IMR-90 (cell line): ENCODE measurements around the gene DISC1. TPM values are rescaled to one million over a fixed set of nuclear protein-coding genes. Genes with fewer than 3 reads are reported as not detected.

Experiments used
- ATAC-seq: fragments of 200-7000 bp; cut with Tn5 transposase; 2 replicates; pipeline ENCODE4 v1.9.1; 2020; ENCODE audit warnings: low read depth, mild to moderate bottlenecking, moderate library complexity
- BruUV-seq: library from RNA; stranded (reverse); fragments of 400-500 nt; replicated peaks from 2 replicates; lab custom pipeline; 2021; lab: Mats Ljungman, UMichigan
- CTCF ChIA-PET: fragments of 300-600 bp; formaldehyde crosslinking; extraction: SDS; loops from one replicate; lab custom pipeline; 2021; ENCODE audit warnings: antibody characterized with exemption; lab: Yijun Ruan, JAX
- POLR2A ChIA-PET: fragments of 300-600 bp; sonication (Branson Sonifier 250); formaldehyde crosslinking; loops from one replicate; lab custom pipeline; 2022; ENCODE audit warnings: antibody characterized with exemption; ENCODE audit not compliant: unreplicated experiment; lab: Charles Lee
- DNase-seq: peaks from one replicate; pipeline ENCODE4 v3.0.0; 2013
- H2AFZ ChIP-seq: replicated peaks from 2 replicates; pipeline ENCODE3; 2013; ENCODE audit warnings: low read length, mild to moderate bottlenecking; ENCODE audit not compliant: poor library complexity
- H2AK5ac ChIP-seq: 2 replicates; pipeline ENCODE4 v1.6.1; 2013; ENCODE audit warnings: low read depth, low read length, inconsistent platforms
- H2AK9ac ChIP-seq: replicated peaks from 2 replicates; pipeline ENCODE3; 2013; ENCODE audit warnings: mild to moderate bottlenecking, low read depth, low read length, moderate library complexity; ENCODE audit not compliant: poor library complexity
- H2BK120ac ChIP-seq: 2 replicates; pipeline ENCODE4 v1.6.1; 2013; ENCODE audit warnings: low read depth, low read length, inconsistent platforms
- H2BK15ac ChIP-seq: 3 replicates; pipeline ENCODE4 v1.6.1; 2013; ENCODE audit warnings: low read depth, low read length, inconsistent platforms
- H2BK20ac ChIP-seq: 2 replicates; pipeline ENCODE4 v1.6.1; 2013; ENCODE audit warnings: low read depth, mild to moderate bottlenecking, inconsistent platforms, low read length, moderate library complexity
- H2BK5ac ChIP-seq: 2 replicates; pipeline ENCODE4 v1.6.1; 2013; ENCODE audit warnings: mild to moderate bottlenecking, low read depth, low read length, inconsistent platforms; ENCODE audit not compliant: poor library complexity, severe bottlenecking
- H3K14ac ChIP-seq: replicated peaks from 2 replicates; pipeline ENCODE4 v1.6.1; 2013; ENCODE audit warnings: low read depth, low read length, inconsistent platforms
- H3K18ac ChIP-seq: 2 replicates; pipeline ENCODE4 v1.6.1; 2013; ENCODE audit warnings: low read depth, low read length, control low read depth
- H3K23ac ChIP-seq: 2 replicates; pipeline ENCODE4 v1.6.1; 2013; ENCODE audit warnings: low read depth, low read length, inconsistent platforms
- H3K27ac ChIP-seq: 2 replicates; pipeline ENCODE4 v1.5.1; 2013; ENCODE audit warnings: mild to moderate bottlenecking, control low read depth, low read length; ENCODE audit not compliant: insufficient read depth
- H3K27me3 ChIP-seq: 2 replicates; pipeline ENCODE4 v1.6.1; 2013; ENCODE audit warnings: low read length; ENCODE audit not compliant: control insufficient read depth, insufficient read depth
- H3K36me3 ChIP-seq: 2 replicates; pipeline ENCODE4 v1.6.1; 2013; ENCODE audit warnings: low read length, mixed read lengths; ENCODE audit not compliant: control insufficient read depth, insufficient read depth
- H3K4ac ChIP-seq: 2 replicates; pipeline ENCODE4 v1.6.1; 2013; ENCODE audit warnings: low read depth, low read length, inconsistent platforms
- H3K4me1 ChIP-seq: 2 replicates; pipeline ENCODE4 v1.6.1; 2013; ENCODE audit warnings: low read length, mixed read lengths; ENCODE audit not compliant: control insufficient read depth, insufficient read depth
- H3K4me2 ChIP-seq: 2 replicates; pipeline ENCODE4 v1.6.1; 2013; ENCODE audit warnings: low read depth, mild to moderate bottlenecking, control low read depth, low read length, moderate library complexity
- H3K4me3 ChIP-seq: 2 replicates; pipeline ENCODE4 v1.5.1; 2013; ENCODE audit warnings: low read depth, mild to moderate bottlenecking, control low read depth, low read length, moderate library complexity; ENCODE audit not compliant: insufficient read depth
- H3K56ac ChIP-seq: 2 replicates; pipeline ENCODE4 v1.6.1; 2013; ENCODE audit warnings: low read length, inconsistent platforms; ENCODE audit not compliant: insufficient read depth; ENCODE audit errors: extremely low read depth
- H3K79me1 ChIP-seq, 2 experiments: 2 replicates each; pipeline ENCODE4 v1.6.1; 2013; ENCODE audit warnings: low read length in 2 of 2, inconsistent platforms in 1 of 2, low read depth in 1 of 2
- H3K9ac ChIP-seq: 2 replicates; pipeline ENCODE4 v1.6.1; 2013; ENCODE audit warnings: low read depth, low read length, control low read depth
- H3K9me1 ChIP-seq: 2 replicates; pipeline ENCODE4 v1.6.1; 2013; ENCODE audit warnings: low read length, inconsistent platforms; ENCODE audit not compliant: insufficient read depth
- H3K9me3 ChIP-seq: 2 replicates; pipeline ENCODE4 v1.6.1; 2013; ENCODE audit warnings: low read length; ENCODE audit not compliant: control insufficient read depth, insufficient read depth
- H4K20me1 ChIP-seq: 2 replicates; pipeline ENCODE4 v1.6.1; 2013; ENCODE audit warnings: low read length, inconsistent platforms; ENCODE audit not compliant: insufficient read depth
- H4K5ac ChIP-seq: 2 replicates; pipeline ENCODE4 v1.6.1; 2013; ENCODE audit warnings: mild to moderate bottlenecking, low read depth, low read length, control low read depth
- H4K8ac ChIP-seq, 2 experiments: 2 replicates each; pipeline ENCODE4 v1.6.1; 2013; ENCODE audit warnings: low read depth in 2 of 2, low read length in 2 of 2, control low read depth in 1 of 2, inconsistent platforms in 1 of 2
- H4K91ac ChIP-seq: 2 replicates; pipeline ENCODE4 v1.6.1; 2013; ENCODE audit warnings: low read depth, low read length, inconsistent platforms; ENCODE audit not compliant: insufficient read depth
- CHD1 ChIP-seq: IDR thresholded peaks from 2 replicates; pipeline ENCODE4 v1.6.1; 2012; ENCODE audit warnings: low read depth, low read length, improper control_type of control experiment
- CTCF ChIP-seq: conservative IDR thresholded peaks from 2 replicates; pipeline ENCODE4 v1.5.1; 2012; ENCODE audit warnings: mild to moderate bottlenecking, low read depth, low read length, improper control_type of control experiment
- ELK1 ChIP-seq: fragments of 150-350 bp; IDR thresholded peaks from 2 replicates; pipeline ENCODE4 v1.6.1; 2016; ENCODE audit warnings: low read depth, mild to moderate bottlenecking, low read length, moderate library complexity, borderline replicate concordance
- MAZ ChIP-seq: IDR thresholded peaks from 2 replicates; pipeline ENCODE4 v1.6.1; 2012; ENCODE audit warnings: low read depth, mild to moderate bottlenecking, low read length, improper control_type of control experiment, moderate library complexity, borderline replicate concordance
- RCOR1 ChIP-seq: IDR thresholded peaks from 2 replicates; pipeline ENCODE4 v1.6.1; 2012; ENCODE audit warnings: mild to moderate bottlenecking, low read length, improper control_type of control experiment; ENCODE audit not compliant: insufficient replicate concordance
- RFX5 ChIP-seq: IDR thresholded peaks from 2 replicates; pipeline ENCODE4 v1.8.0; 2012; ENCODE audit warnings: low read depth, mild to moderate bottlenecking, low read length, moderate library complexity
- WGBS, 2 experiments: methylation state at CpG; one replicate each; pipeline versions ENCODE4 v1.1.5 to v1.1.7; 2013; ENCODE audit warnings: missing lambda C conversion rate in 2 of 2; ENCODE audit not compliant: insufficient read length in 1 of 2; ENCODE audit errors: extremely low coverage in 2 of 2; 5-methylcytosine and 5-hydroxymethylcytosine counted together
- dilution Hi-C: fragments of 300-500 bp; cut with HindIII; formaldehyde crosslinking; loops from one replicate; pipeline ENCODE4 v1.14.3; 2018; ENCODE audit warnings: low sequenced_read_pairs; ENCODE audit not compliant: unreplicated experiment
- in situ Hi-C: fragments of 300-500 bp; cut with MboI; formaldehyde crosslinking; loops from 3 replicates; pipeline ENCODE4 v1.14.3; 2019; ENCODE audit warnings: low sequenced_read_pairs, inconsistent platforms, mixed read lengths
- intact Hi-C: fragments of 100-400 bp; cut with micrococcal nuclease; formaldehyde crosslinking; loops from 2 replicates; pipeline ENCODE4 v1.10.0; 2022
- polyA plus RNA-seq, 3 experiments: library from polyadenylated mRNA; depleted of rRNA; stranded (reverse); fragments of >200 nt; gene quantifications; 2 replicates each; pipeline ENCODE4 v1.2.3, GENCODE V29; 2012; ENCODE audit warnings: low replicate concordance in 1 of 3
- total RNA-seq: library from RNA; depleted of rRNA; stranded (reverse); fragments of >200 nt; gene quantifications from 2 replicates; pipeline ENCODE4 v1.2.3, GENCODE V29; 2012

The DISC1 gene
- total and polyA plus RNA-seq, 2 of the 4 experiments (the other 2 are of a cell fraction): 2.2 to 7.0 TPM

- Histone ChIP-seq H4K5ac (no peak overlapping the region), H3K23ac (no peak overlapping the region), H2BK15ac (no peak overlapping the region), H2BK5ac (no peak overlapping the region), H3K36me3 (no peaks in the 10 kb centered on the region), H3K56ac (no peak overlapping the region), H3K9ac (no peak overlapping the region), H2AK5ac (no peak overlapping the region), H3K79me1 (no peaks in the 10 kb centered on the region), H4K91ac (no peak overlapping the region), H4K8ac (no peak overlapping the region), H3K14ac (no peak overlapping the region), H2AFZ (no peak overlapping the region), H3K27ac (no peak overlapping the region), H3K18ac (no peak overlapping the region), H3K4ac (no peak overlapping the region), H2BK20ac (no peak overlapping the region), H3K9me3 (no peaks in the 10 kb centered on the region), H4K20me1 (no peaks in the 10 kb centered on the region), H2BK120ac (no peak overlapping the region), H3K4me3 (no peak overlapping the region), H3K9me1 (no peaks in the 10 kb centered on the region), H2AK9ac (no peak overlapping the region), H3K27me3 (no peaks in the 10 kb centered on the region), H3K4me1 (no peaks in the 10 kb centered on the region), H3K4me2 (no peak overlapping the region)
- BruUV-seq: no TSS peak
- ChIA-PET POLR2A (no interaction called here), CTCF (no interaction called here)
- DNase-seq (no peak), ATAC-seq (no peak)
- dilution Hi-C loops: no loop called here
- TF ChIP-seq MAZ (no peak), ELK1 (no peak), CHD1 (no peak), RFX5 (no peak), RCOR1 (no peak), CTCF (no peak)
- intact Hi-C loops: no loop called here
- in situ Hi-C loops: no loop called here
- no CpG with 5 or more reads among the region's 1 CpG for WGBS, 2 experiments
Observed at GRCh38 chr1:232077809-232078208, 451.2 kb downstream of the DISC1 start.
